GM10248 (cell line): ENCODE data around the gene OBSCN.

Experiments
- CTCF ChIA-PET: fragments of 300-600 bp; sonication (Branson Sonifier 250); formaldehyde crosslinking; extraction: SDS; loops from one replicate; lab custom pipeline; 2021; ENCODE audit warnings: antibody characterized with exemption; lab: Yijun Ruan, JAX
- POLR2A ChIA-PET: fragments of 350-650 bp; sonication (Branson Sonifier 250); formaldehyde crosslinking; extraction: SDS; loops from one replicate; lab custom pipeline; 2020; ENCODE audit warnings: antibody characterized with exemption; lab: Yijun Ruan, JAX
- DNase-seq: peaks from one replicate; pipeline ENCODE4 v3.0.0; 2012; ENCODE audit errors: extremely low spot score
- TF ChIP-seq, protein P1 (sequence below): IDR thresholded peaks from 2 replicates; pipeline ENCODE4 v1.5.1; 2012; ENCODE audit warnings: mild to moderate bottlenecking, low read depth; ENCODE audit errors: extremely low read depth, missing control alignments, control extremely low read depth

Gene OBSCN

DNA sequence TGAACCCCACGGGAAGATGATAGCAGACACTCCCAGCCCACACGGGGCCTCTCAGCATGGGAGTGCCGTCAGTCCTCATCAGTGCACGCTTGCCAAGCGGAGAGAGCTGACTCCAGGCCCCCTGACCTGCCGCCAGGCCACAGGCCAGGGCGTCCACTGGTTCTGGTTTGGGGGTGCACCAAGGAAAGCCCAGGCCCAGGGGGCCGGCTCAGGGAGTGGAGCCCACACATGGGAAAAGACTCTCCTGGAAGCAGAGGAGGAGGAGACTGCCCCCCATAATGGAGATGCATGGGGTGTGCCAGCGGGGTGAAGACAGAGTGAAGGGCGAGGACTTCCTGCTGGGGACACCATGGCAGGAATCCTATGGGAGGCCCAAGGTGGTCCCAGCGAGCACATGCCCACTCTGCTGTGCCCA, 192.4 kb downstream of the OBSCN start:
- no peak for DNase-seq
- CTCF ChIA-PET = no interaction called here
- TF ChIP-seq, protein P1, sequence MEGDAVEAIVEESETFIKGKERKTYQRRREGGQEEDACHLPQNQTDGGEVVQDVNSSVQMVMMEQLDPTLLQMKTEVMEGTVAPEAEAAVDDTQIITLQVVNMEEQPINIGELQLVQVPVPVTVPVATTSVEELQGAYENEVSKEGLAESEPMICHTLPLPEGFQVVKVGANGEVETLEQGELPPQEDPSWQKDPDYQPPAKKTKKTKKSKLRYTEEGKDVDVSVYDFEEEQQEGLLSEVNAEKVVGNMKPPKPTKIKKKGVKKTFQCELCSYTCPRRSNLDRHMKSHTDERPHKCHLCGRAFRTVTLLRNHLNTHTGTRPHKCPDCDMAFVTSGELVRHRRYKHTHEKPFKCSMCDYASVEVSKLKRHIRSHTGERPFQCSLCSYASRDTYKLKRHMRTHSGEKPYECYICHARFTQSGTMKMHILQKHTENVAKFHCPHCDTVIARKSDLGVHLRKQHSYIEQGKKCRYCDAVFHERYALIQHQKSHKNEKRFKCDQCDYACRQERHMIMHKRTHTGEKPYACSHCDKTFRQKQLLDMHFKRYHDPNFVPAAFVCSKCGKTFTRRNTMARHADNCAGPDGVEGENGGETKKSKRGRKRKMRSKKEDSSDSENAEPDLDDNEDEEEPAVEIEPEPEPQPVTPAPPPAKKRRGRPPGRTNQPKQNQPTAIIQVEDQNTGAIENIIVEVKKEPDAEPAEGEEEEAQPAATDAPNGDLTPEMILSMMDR = no peak
- POLR2A ChIA-PET = no interaction called here

DNA sequence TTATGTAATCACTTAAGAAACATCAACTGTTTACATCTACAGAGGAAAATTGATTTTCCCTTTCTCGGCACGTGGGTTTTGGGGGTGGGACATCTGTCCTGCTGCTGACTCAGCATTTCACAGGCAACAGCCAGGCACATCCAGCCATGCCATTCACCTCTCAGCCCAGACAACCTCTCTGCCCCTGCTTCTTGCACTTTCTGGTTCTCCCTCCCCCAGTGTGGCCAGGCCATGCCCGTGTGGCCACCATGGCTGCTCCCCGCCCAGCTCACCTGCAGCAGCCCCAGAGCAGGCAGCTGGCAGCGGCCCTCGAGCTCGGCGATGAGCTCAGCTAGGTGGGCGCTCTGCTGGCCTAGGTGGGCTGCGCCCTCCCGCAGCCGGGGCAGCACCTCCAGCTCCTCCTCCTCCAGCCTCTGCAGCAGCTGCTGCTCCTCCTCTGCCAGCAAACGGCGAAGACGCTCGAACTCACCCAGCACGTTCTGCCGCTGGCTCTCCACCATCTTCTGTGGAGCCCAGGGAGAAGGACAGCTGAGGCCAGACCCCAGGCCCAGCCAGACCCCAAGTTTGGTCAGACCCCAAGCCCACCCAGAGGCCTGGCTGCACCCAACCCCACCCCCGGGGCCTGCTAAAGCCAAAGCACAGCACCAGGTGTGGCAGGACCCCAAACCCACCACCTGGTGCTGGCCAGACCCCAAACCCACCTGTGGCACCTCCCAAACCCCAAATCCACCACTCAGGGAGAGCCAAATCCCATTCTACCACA, 193.0 kb downstream of the OBSCN start:
- TF ChIP-seq, protein P1 = no peak
- ChIA-PET POLR2A (no interaction called here), CTCF (no interaction called here)
- no peak for DNase-seq

GRCh38 chr1:228401782-228402640, 194.2 kb downstream of the OBSCN start:
- POLR2A ChIA-PET = no interaction called here

GRCh38 chr1:228402641-228403025, 194.8 kb downstream of the OBSCN start:
- POLR2A ChIA-PET = no interaction called here
- CTCF ChIA-PET = interaction anchor here (0.8 to 1.0 kb wide), 2 partner anchors 10 to 98 kb away, joined by 3 to 5 read pairs; no protein-coding TSS in a partner anchor
- TF ChIP-seq, protein P1 = no peak
- DNase-seq = no peak

More at GRCh38 chr1:228401782-228402640, 194.2 kb downstream of the OBSCN start:
- CTCF ChIA-PET = interaction anchor here (0.8 to 1.0 kb wide), 2 partner anchors 9 to 99 kb away, joined by 3 to 5 read pairs; no protein-coding TSS in a partner anchor
- TF ChIP-seq, protein P1 = no peak
- no peak for DNase-seq

DNA sequence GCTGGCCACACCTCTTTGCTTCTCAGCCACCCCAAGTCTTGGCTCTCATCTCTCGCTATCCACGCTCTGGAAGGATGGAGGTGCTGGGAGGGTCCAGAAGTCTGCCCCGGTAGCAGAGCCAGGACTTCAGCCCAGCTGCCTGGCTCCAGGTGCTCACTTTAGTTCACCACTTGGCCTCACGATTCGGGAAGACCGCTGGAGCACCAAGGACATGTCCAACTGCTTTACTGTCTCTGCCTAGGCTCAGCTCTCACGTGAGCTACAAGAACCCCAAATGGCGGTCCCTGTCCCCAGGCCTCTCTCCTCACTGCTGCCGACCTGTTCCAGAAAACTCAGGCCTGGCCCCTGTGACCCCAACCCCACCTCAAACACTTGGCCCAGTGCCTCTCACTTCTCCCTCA, 195.4 kb downstream of the OBSCN start:
- ChIA-PET CTCF (no interaction called here), POLR2A (no interaction called here)
- TF ChIP-seq, protein P1 = no peak
- no peak for DNase-seq

- TF ChIP-seq, protein P1 = no peak
- CTCF ChIA-PET = interaction anchor here (0.8 to 1.0 kb wide), 2 partner anchors 19 to 97 kb away, joined by 3 read pairs; no protein-coding TSS in a partner anchor
- no peak for DNase-seq
- POLR2A ChIA-PET = no interaction called here
Measured at GRCh38 chr1:228404107-228404720, 196.4 kb downstream of the OBSCN start.
